ENCODE results near the gene RIMKLA. TPM values are rescaled to one million over a fixed set of nuclear protein-coding genes. Genes with fewer than 3 reads are reported as not detected.

RIMKLA gene
- total and polyA plus RNA-seq, 5 donors from 2014 or later, result 0.03 TPM; not detected in 4

DNA sequence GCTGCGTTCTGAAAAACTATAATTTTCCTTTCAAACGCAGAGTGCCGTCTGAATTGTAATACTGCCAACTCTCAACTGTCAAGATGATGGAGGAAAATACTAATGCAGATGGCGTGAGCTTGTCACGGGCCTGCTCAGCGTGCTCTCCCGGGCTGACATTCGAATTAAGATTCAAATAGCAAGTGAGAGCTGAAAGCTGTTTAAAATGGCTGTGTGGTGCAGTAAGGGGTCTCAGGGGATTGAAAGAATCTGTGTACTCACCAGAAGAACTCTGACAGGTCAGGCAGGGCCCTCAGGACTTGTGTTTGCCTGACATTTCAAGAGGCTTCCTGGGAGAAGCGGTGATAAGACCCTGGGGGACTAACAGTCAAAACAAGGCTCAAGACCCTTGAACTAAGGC lies 42.1 kb downstream of the RIMKLA start:
- Mint-ChIP-seq H3K4me3 (no peak overlapping the region), H3K27ac (no peak overlapping the region), H3K36me3 (no peaks in the 10 kb centered on the region), H3K4me1 (no peaks in the 10 kb centered on the region), H3K27me3 (peaks cover 18% of the 10 kb centered on the region), H3K9me3 (peaks cover 0 to 2% (median 0%) of the 10 kb centered on the region in 7 donors)
- Histone ChIP-seq H3K4me1 (ENCODE audit: control insufficient read depth, insufficient read depth, low read length, poor library complexity, severe bottlenecking) (no peaks in the 10 kb centered on the region), H3K9me3 (ENCODE audit: control insufficient read depth in 2 of 2, low read length in 2 of 2) (no peaks in the 10 kb centered on the region), H3K27me3 (ENCODE audit: control insufficient read depth, insufficient read depth, low read length) (peaks cover 3% of the 10 kb centered on the region), H3K4me3 (ENCODE audit: low read depth, low read length) (no peak overlapping the region), H3K36me3 (ENCODE audit: control insufficient read depth, insufficient read depth, low read length) (no peaks in the 10 kb centered on the region), H3K27ac (ENCODE audit: insufficient read depth, low read length, poor library complexity, severe bottlenecking) (no peak overlapping the region)
- DNase-seq, result no peak
- ATAC-seq (ENCODE audit: low read depth in 2 of 2), result no peak

GRCh38 chr1:42423681-42424080 lies 43.1 kb downstream of the RIMKLA start:
- no peaks in the 10 kb centered on the region for H3K36me3 Mint-ChIP-seq
- no peak for ATAC-seq (ENCODE audit: low read depth in 2 of 2)
- H3K27ac ChIP-seq (ENCODE audit: insufficient read depth, low read length, poor library complexity, severe bottlenecking), result no peak overlapping the region
- no peak for DNase-seq
- H3K36me3 ChIP-seq (ENCODE audit: control insufficient read depth, insufficient read depth, low read length), result no peaks in the 10 kb centered on the region
- H3K27me3 Mint-ChIP-seq, result peaks cover 18% of the 10 kb centered on the region
- H3K4me1 ChIP-seq (ENCODE audit: control insufficient read depth, insufficient read depth, low read length, poor library complexity, severe bottlenecking), result no peaks in the 10 kb centered on the region
- H3K27ac Mint-ChIP-seq, result no peak overlapping the region
- H3K27me3 ChIP-seq (ENCODE audit: control insufficient read depth, insufficient read depth, low read length), result peaks cover 3% of the 10 kb centered on the region
- no peak overlapping the region for H3K4me3 Mint-ChIP-seq
- no peak overlapping the region for H3K4me3 ChIP-seq (ENCODE audit: low read depth, low read length)
- H3K9me3 Mint-ChIP-seq, result peaks cover 0 to 2% (median 0%) of the 10 kb centered on the region in 7 donors
- no peaks in the 10 kb centered on the region for H3K9me3 ChIP-seq (ENCODE audit: control insufficient read depth in 2 of 2, low read length in 2 of 2)
- no peaks in the 10 kb centered on the region for H3K4me1 Mint-ChIP-seq

DNA sequence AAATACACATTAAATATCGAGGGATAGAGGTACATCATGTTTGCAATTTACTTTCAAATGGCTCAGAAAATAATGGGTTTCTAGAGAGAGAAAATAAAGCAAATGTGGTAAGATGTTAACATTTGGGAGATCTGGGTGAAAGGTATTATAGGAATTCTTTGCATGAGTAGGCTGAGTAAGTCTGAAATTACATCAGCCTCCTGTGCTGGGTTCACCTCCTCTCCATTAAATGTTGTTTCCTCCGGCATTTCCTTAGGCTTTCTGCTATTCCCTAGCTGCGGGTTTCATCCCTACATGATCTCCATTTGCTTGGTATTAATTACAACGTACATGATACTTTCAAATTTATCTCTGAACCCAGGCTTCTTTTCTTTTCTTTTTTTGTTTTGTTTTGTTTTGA lies 43.6 kb downstream of the RIMKLA start:
- no peaks in the 10 kb centered on the region for H3K36me3 ChIP-seq (ENCODE audit: control insufficient read depth, insufficient read depth, low read length)
- no peak overlapping the region for H3K27ac ChIP-seq (ENCODE audit: insufficient read depth, low read length, poor library complexity, severe bottlenecking)
- peaks cover 3% of the 10 kb centered on the region for H3K27me3 ChIP-seq (ENCODE audit: control insufficient read depth, insufficient read depth, low read length)
- H3K36me3 Mint-ChIP-seq, result no peaks in the 10 kb centered on the region
- no peak for DNase-seq
- H3K27me3 Mint-ChIP-seq, result peaks cover 18% of the 10 kb centered on the region
- no peaks in the 10 kb centered on the region for H3K9me3 ChIP-seq (ENCODE audit: control insufficient read depth in 2 of 2, low read length in 2 of 2)
- H3K4me3 Mint-ChIP-seq, result no peak overlapping the region
- H3K4me1 Mint-ChIP-seq, result no peaks in the 10 kb centered on the region
- peaks cover 0 to 2% (median 0%) of the 10 kb centered on the region in 7 donors for H3K9me3 Mint-ChIP-seq
- no peak for ATAC-seq (ENCODE audit: low read depth in 2 of 2)
- no peak overlapping the region for H3K27ac Mint-ChIP-seq
- H3K4me1 ChIP-seq (ENCODE audit: control insufficient read depth, insufficient read depth, low read length, poor library complexity, severe bottlenecking), result no peaks in the 10 kb centered on the region
- H3K4me3 ChIP-seq (ENCODE audit: low read depth, low read length), result no peak overlapping the region

DNA sequence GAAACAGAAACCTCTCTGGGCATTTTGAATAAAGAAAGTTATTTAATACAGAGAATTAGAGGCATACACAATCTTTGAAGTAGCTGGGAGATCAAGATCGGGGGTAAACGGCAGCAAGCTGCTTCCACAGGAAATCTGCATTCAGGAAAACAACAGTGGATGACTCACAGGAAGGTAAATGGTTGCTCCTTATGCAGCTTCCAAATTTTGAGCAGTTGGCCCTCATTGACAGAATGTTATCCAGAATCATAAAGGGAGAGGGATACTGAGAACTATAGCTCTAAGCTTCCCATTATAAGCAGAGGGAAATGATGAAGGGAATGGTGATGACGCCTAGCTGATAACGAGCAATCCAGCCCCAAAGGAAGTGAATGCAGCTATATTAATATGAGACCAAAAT lies 46.6 kb downstream of the RIMKLA start:
- H3K27me3 Mint-ChIP-seq, result peaks cover 13% of the 10 kb centered on the region
- no peaks in the 10 kb centered on the region for H3K4me1 Mint-ChIP-seq
- H3K27me3 ChIP-seq (ENCODE audit: control insufficient read depth, insufficient read depth, low read length), result peaks cover 3% of the 10 kb centered on the region
- no peaks in the 10 kb centered on the region for H3K36me3 Mint-ChIP-seq
- no peak for ATAC-seq (ENCODE audit: low read depth in 2 of 2)
- DNase-seq, result no peak
- H3K9me3 Mint-ChIP-seq, result peaks cover 0 to 2% (median 0%) of the 10 kb centered on the region in 7 donors
- H3K4me3 ChIP-seq (ENCODE audit: low read depth, low read length), result no peak overlapping the region
- no peaks in the 10 kb centered on the region for H3K9me3 ChIP-seq (ENCODE audit: control insufficient read depth in 2 of 2, low read length in 2 of 2)
- no peak overlapping the region for H3K27ac ChIP-seq (ENCODE audit: insufficient read depth, low read length, poor library complexity, severe bottlenecking)
- H3K27ac Mint-ChIP-seq, result no peak overlapping the region
- H3K4me3 Mint-ChIP-seq, result no peak overlapping the region
- no peaks in the 10 kb centered on the region for H3K4me1 ChIP-seq (ENCODE audit: control insufficient read depth, insufficient read depth, low read length, poor library complexity, severe bottlenecking)
- H3K36me3 ChIP-seq (ENCODE audit: control insufficient read depth, insufficient read depth, low read length), result no peaks in the 10 kb centered on the region

DNA sequence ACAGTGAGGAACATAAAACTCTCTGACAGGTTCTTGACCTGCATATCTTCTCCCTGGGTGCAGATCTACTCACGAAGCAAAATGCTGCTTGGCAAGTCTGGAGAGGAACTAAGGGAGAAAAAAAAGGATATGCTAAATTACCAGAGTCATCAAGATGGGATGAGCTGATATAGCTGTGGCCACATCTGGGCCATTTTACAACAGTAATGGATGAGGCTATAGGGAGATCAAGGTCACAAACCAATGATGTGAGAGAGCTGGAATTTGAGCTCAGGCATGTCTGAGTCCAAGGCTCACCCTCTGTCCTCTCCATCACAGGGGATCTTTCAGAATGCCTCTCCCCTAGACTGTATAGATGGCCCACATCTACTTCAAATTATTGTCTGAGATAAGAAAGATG lies 49.0 kb downstream of the RIMKLA start:
- Histone ChIP-seq H3K27ac (ENCODE audit: insufficient read depth, low read length, poor library complexity, severe bottlenecking) (no peak overlapping the region), H3K4me3 (ENCODE audit: low read depth, low read length) (no peak overlapping the region), H3K9me3 (ENCODE audit: control insufficient read depth in 2 of 2, low read length in 2 of 2) (no peaks in the 10 kb centered on the region), H3K27me3 (ENCODE audit: control insufficient read depth, insufficient read depth, low read length) (no peaks in the 10 kb centered on the region), H3K4me1 (ENCODE audit: control insufficient read depth, insufficient read depth, low read length, poor library complexity, severe bottlenecking) (no peaks in the 10 kb centered on the region), H3K36me3 (ENCODE audit: control insufficient read depth, insufficient read depth, low read length) (no peaks in the 10 kb centered on the region)
- Mint-ChIP-seq H3K27ac (no peak overlapping the region), H3K9me3 (peaks cover 0 to 2% (median 0%) of the 10 kb centered on the region in 7 donors), H3K36me3 (no peaks in the 10 kb centered on the region), H3K4me3 (no peak overlapping the region), H3K4me1 (no peaks in the 10 kb centered on the region), H3K27me3 (peaks cover 9% of the 10 kb centered on the region)
- ATAC-seq (ENCODE audit: low read depth in 2 of 2) (no peak), DNase-seq (no peak)

- Histone ChIP-seq H3K27me3 (ENCODE audit: control insufficient read depth, insufficient read depth, low read length) (no peaks in the 10 kb centered on the region), H3K4me3 (ENCODE audit: low read depth, low read length) (no peak overlapping the region), H3K4me1 (ENCODE audit: control insufficient read depth, insufficient read depth, low read length, poor library complexity, severe bottlenecking) (no peaks in the 10 kb centered on the region), H3K9me3 (ENCODE audit: control insufficient read depth in 2 of 2, low read length in 2 of 2) (no peaks in the 10 kb centered on the region), H3K36me3 (ENCODE audit: control insufficient read depth, insufficient read depth, low read length) (no peaks in the 10 kb centered on the region), H3K27ac (ENCODE audit: insufficient read depth, low read length, poor library complexity, severe bottlenecking) (no peak overlapping the region)
- DNase-seq (no peak), ATAC-seq (ENCODE audit: low read depth in 2 of 2) (no peak)
- H3K4me1 Mint-ChIP-seq, result no peaks in the 10 kb centered on the region
- H3K9me3 Mint-ChIP-seq, result peaks cover 0 to 2% (median 0%) of the 10 kb centered on the region in 7 donors
- no peak overlapping the region for H3K27ac Mint-ChIP-seq
- H3K4me3 Mint-ChIP-seq, result no peak overlapping the region
- no peaks in the 10 kb centered on the region for H3K36me3 Mint-ChIP-seq
- peaks cover 8% of the 10 kb centered on the region for H3K27me3 Mint-ChIP-seq
Observed at GRCh38 chr1:42430286-42431135, 49.9 kb downstream of the RIMKLA start.

DNA sequence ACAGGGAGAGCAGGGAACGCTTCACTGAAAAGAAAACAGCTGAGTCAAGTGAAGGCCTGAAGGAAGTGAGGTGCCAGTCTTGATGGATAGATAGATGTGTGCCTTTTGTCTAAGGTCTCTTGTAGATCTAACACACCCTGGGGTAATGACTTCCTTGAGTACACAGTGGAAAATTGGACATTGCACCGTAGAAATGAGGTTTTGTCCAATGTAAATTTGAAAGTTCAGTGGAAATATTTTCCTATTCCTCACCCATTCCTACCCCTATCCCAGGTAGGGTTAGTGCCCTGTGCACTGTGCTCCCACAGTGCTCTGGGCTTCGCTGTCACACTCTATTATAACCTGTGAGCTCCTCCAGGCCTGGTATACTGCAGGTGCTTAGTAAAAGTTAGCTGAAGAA lies 50.9 kb downstream of the RIMKLA start:
- Mint-ChIP-seq H3K27ac (no peak overlapping the region), H3K27me3 (peaks cover 16% of the 10 kb centered on the region), H3K36me3 (no peaks in the 10 kb centered on the region), H3K4me3 (no peak overlapping the region), H3K4me1 (no peaks in the 10 kb centered on the region), H3K9me3 (no peaks in the 10 kb centered on the region)
- no peaks in the 10 kb centered on the region for H3K9me3 ChIP-seq (ENCODE audit: control insufficient read depth in 2 of 2, low read length in 2 of 2)
- no peaks in the 10 kb centered on the region for H3K36me3 ChIP-seq (ENCODE audit: control insufficient read depth, insufficient read depth, low read length)
- no peak overlapping the region for H3K4me3 ChIP-seq (ENCODE audit: low read depth, low read length)
- H3K27me3 ChIP-seq (ENCODE audit: control insufficient read depth, insufficient read depth, low read length), result no peaks in the 10 kb centered on the region
- DNase-seq (no peak), ATAC-seq (ENCODE audit: low read depth in 2 of 2) (no peak)
- H3K4me1 ChIP-seq (ENCODE audit: control insufficient read depth, insufficient read depth, low read length, poor library complexity, severe bottlenecking), result no peaks in the 10 kb centered on the region
- H3K27ac ChIP-seq (ENCODE audit: insufficient read depth, low read length, poor library complexity, severe bottlenecking), result no peak overlapping the region

GRCh38 chr1:42432714-42433113 lies 52.1 kb downstream of the RIMKLA start:
- no peak for ATAC-seq (ENCODE audit: low read depth in 2 of 2)
- H3K36me3 Mint-ChIP-seq, result no peaks in the 10 kb centered on the region
- H3K36me3 ChIP-seq (ENCODE audit: control insufficient read depth, insufficient read depth, low read length), result no peaks in the 10 kb centered on the region
- H3K27ac ChIP-seq (ENCODE audit: insufficient read depth, low read length, poor library complexity, severe bottlenecking), result no peak overlapping the region
- no peaks in the 10 kb centered on the region for H3K27me3 ChIP-seq (ENCODE audit: control insufficient read depth, insufficient read depth, low read length)
- no peak overlapping the region for H3K27ac Mint-ChIP-seq
- H3K4me1 Mint-ChIP-seq, result no peaks in the 10 kb centered on the region
- H3K9me3 Mint-ChIP-seq, result no peaks in the 10 kb centered on the region
- no peaks in the 10 kb centered on the region for H3K9me3 ChIP-seq (ENCODE audit: control insufficient read depth in 2 of 2, low read length in 2 of 2)
- H3K4me3 Mint-ChIP-seq, result no peak overlapping the region
- no peaks in the 10 kb centered on the region for H3K4me1 ChIP-seq (ENCODE audit: control insufficient read depth, insufficient read depth, low read length, poor library complexity, severe bottlenecking)
- no peak for DNase-seq
- peaks cover 18% of the 10 kb centered on the region for H3K27me3 Mint-ChIP-seq
- no peak overlapping the region for H3K4me3 ChIP-seq (ENCODE audit: low read depth, low read length)
